Endothelial cell of umbilical vein (primary cell): ENCODE measurements around the gene KAT7. TPM values are rescaled to one million over a fixed set of nuclear protein-coding genes. Genes with fewer than 3 reads are reported as not detected.

ENCODE experiments used
- BruUV-seq: library from RNA; stranded (reverse); fragments of 400-500 nt; replicated peaks from 2 replicates; lab custom pipeline; 2021; lab: Mats Ljungman, UMichigan
- CTCF ChIA-PET: fragments of 300-600, 350-600 bp; sonication (Branson Sonifier 250); formaldehyde crosslinking; loops from one replicate; lab custom pipeline; 2021; ENCODE audit warnings: antibody characterized with exemption, inconsistent platforms; lab: Charles Lee
- POLR2A ChIA-PET: fragments of 300-600, 350-600 bp; sonication (Branson Sonifier 250); formaldehyde crosslinking; loops from one replicate; lab custom pipeline; 2021; ENCODE audit warnings: antibody characterized with exemption, inconsistent platforms; lab: Charles Lee
- DNase-seq: peaks from one replicate; pipeline ENCODE4 v3.0.0-alpha.2; 2011; ENCODE audit warnings: low read depth, low spot score
- FAIRE-seq: peaks from 2 replicates; lab custom pipeline; 2011; peaks lifted over from hg19 to GRCh38; lab: Jason Lieb, UNC
- H2AFZ ChIP-seq: 2 replicates; pipeline ENCODE4 v1.6.0; 2012; ENCODE audit warnings: low read depth, low read length, control low read depth, inconsistent platforms
- H3K27ac ChIP-seq: 2 replicates; pipeline ENCODE4 v1.5.1; 2011; ENCODE audit warnings: low read depth, mild to moderate bottlenecking, control low read depth, low read length, moderate library complexity; ENCODE audit not compliant: insufficient read depth
- H3K27me3 ChIP-seq, 2 experiments: 2 replicates each; pipeline versions ENCODE4 v1.6.0 to v1.6.1; 2011; ENCODE audit warnings: low read length in 2 of 2, mixed read lengths in 1 of 2; ENCODE audit not compliant: control insufficient read depth in 2 of 2, insufficient read depth in 2 of 2
- H3K36me3 ChIP-seq, 2 experiments: 2 replicates in 1 of 2; 3 replicates in 1 of 2; pipeline ENCODE4 v1.5.1; 2011; ENCODE audit warnings: low read length in 2 of 2, mild to moderate bottlenecking in 1 of 2, moderate library complexity in 1 of 2; ENCODE audit not compliant: control insufficient read depth in 2 of 2, insufficient read depth in 2 of 2; ENCODE audit errors: extremely low read depth in 1 of 2
- H3K4me1 ChIP-seq: 3 replicates; pipeline ENCODE4 v1.5.1; 2011; ENCODE audit warnings: mild to moderate bottlenecking, low read length; ENCODE audit not compliant: control insufficient read depth, insufficient read depth; ENCODE audit errors: extremely low read depth
- H3K4me2 ChIP-seq: 2 replicates; pipeline ENCODE4 v1.6.1; 2011; ENCODE audit warnings: low read length, control low read depth, mixed read lengths; ENCODE audit not compliant: insufficient read depth
- H3K4me3 ChIP-seq, 3 experiments: fragments of 200-600 bp in 1 of 3; sonication (generic), shearing (Covaris generic) in 1 of 3; replicated peaks in 1 of 3; 2 replicates each; pipeline ENCODE4 v1.5.1; 2011 to 2016; ENCODE audit warnings: control low read depth in 3 of 3, low read length in 3 of 3, mild to moderate bottlenecking in 2 of 3, inconsistent platforms in 1 of 3, low read depth in 1 of 3, moderate library complexity in 1 of 3; ENCODE audit not compliant: insufficient read depth in 1 of 3
- H3K79me2 ChIP-seq: 2 replicates; pipeline ENCODE4 v1.6.0; 2012; ENCODE audit warnings: low read length, inconsistent platforms; ENCODE audit not compliant: control insufficient read depth, insufficient read depth
- H3K9ac ChIP-seq: replicated peaks from 2 replicates; pipeline ENCODE3; 2011; ENCODE audit warnings: low read length, control low read depth; ENCODE audit not compliant: insufficient read depth; ENCODE audit errors: extremely low read depth
- H3K9me1 ChIP-seq: replicated peaks from 3 replicates; pipeline ENCODE4 v1.6.0; 2011; ENCODE audit warnings: mild to moderate bottlenecking, low read length; ENCODE audit not compliant: control insufficient read depth, insufficient read depth; ENCODE audit errors: extremely low read depth
- H3K9me3 ChIP-seq: replicated peaks from 2 replicates; pipeline ENCODE4 v1.5.1; 2012; ENCODE audit warnings: low read length, inconsistent platforms; ENCODE audit not compliant: control insufficient read depth, insufficient read depth
- H4K20me1 ChIP-seq: replicated peaks from 2 replicates; pipeline ENCODE3; 2011; ENCODE audit warnings: mild to moderate bottlenecking, low read length; ENCODE audit not compliant: control insufficient read depth, insufficient read depth; ENCODE audit errors: extremely low read depth
- EZH2 ChIP-seq: IDR thresholded peaks from 2 replicates; pipeline ENCODE4 v1.6.1; 2012; ENCODE audit warnings: borderline replicate concordance, low read depth, mild to moderate bottlenecking, moderate library complexity, low read length, inconsistent platforms; ENCODE audit not compliant: severe bottlenecking
- FOS ChIP-seq: IDR thresholded peaks from 2 replicates; pipeline ENCODE4 v1.6.1; 2011; ENCODE audit warnings: mild to moderate bottlenecking, low read length, moderate library complexity, borderline replicate concordance; ENCODE audit not compliant: insufficient read depth
- GATA2 ChIP-seq: IDR thresholded peaks from 2 replicates; pipeline ENCODE4 v1.7.0; 2011; ENCODE audit warnings: low read depth, mild to moderate bottlenecking, moderate library complexity, mixed read lengths, low read length; ENCODE audit not compliant: insufficient read length, insufficient read depth
- JUN ChIP-seq: IDR thresholded peaks from 2 replicates; pipeline ENCODE4 v1.6.1; 2011; ENCODE audit warnings: borderline replicate concordance, low read depth; ENCODE audit not compliant: insufficient read length, insufficient read depth
- MYC ChIP-seq: IDR thresholded peaks from one replicate; pipeline ENCODE4 v1.6.1; 2011; ENCODE audit warnings: mild to moderate bottlenecking, low read depth, low read length
- POLR2A ChIP-seq: IDR thresholded peaks from 2 replicates; pipeline ENCODE4 v1.6.1; 2012; ENCODE audit warnings: low read depth, mild to moderate bottlenecking, control low read depth, low read length
- POLR2AphosphoS5 ChIP-seq: IDR thresholded peaks from 2 replicates; pipeline ENCODE4 v1.6.1; 2012; ENCODE audit warnings: low read depth, mild to moderate bottlenecking, control low read depth, low read length, moderate library complexity; ENCODE audit not compliant: insufficient read depth
- dilution Hi-C: fragments of 300-500 bp; cut with MboI; formaldehyde crosslinking; loops from one replicate; pipeline ENCODE4 v1.15.0; 2019; ENCODE audit warnings: low sequenced_read_pairs; ENCODE audit not compliant: extremely low pct_ligation_motif_present
- intact Hi-C: fragments of 100-400 bp; cut with micrococcal nuclease; formaldehyde crosslinking; loops from one replicate; pipeline ENCODE4 v1.10.0; 2022
- polyA plus RNA-seq, 4 experiments: library from polyadenylated mRNA; depleted of rRNA in 3 of 4; stranded (reverse) in 3 of 4; unstranded in 1 of 4; fragments of >200 nt; gene quantifications; 2 replicates each; pipeline versions ENCODE4 v1.2.1 to v1.2.3, GENCODE V29; 2011 to 2012; ENCODE audit warnings: missing spikeins in 1 of 4
- total RNA-seq: library from RNA; stranded (reverse); gene quantifications from 2 replicates; pipeline ENCODE4 v1.2.3, GENCODE V29; 2021
- TF ChIP-seq, protein P1 (sequence below), 2 donors: IDR thresholded peaks; 1 replicate in 1 of 2; 2 replicates in 1 of 2; pipeline ENCODE4 v1.5.1; 2011; ENCODE audit warnings: low read length in 2 of 2, mild to moderate bottlenecking in 2 of 2, moderate library complexity in 2 of 2, control low read depth in 1 of 2, inconsistent platforms in 1 of 2, low read depth in 1 of 2; ENCODE audit not compliant: insufficient read depth in 1 of 2; ENCODE audit errors: extremely low read depth in 1 of 2
- TF ChIP-seq, protein P2 (sequence below): IDR thresholded peaks from 2 replicates; pipeline ENCODE4 v1.6.1; 2011; ENCODE audit not compliant: insufficient read depth, insufficient read length

The KAT7 gene
- total and polyA plus RNA-seq, 2 donors (not counting 3 experiments of a cell fraction or from before 2014, with no cell fraction given) = 44.5 to 66.2 TPM

DNA sequence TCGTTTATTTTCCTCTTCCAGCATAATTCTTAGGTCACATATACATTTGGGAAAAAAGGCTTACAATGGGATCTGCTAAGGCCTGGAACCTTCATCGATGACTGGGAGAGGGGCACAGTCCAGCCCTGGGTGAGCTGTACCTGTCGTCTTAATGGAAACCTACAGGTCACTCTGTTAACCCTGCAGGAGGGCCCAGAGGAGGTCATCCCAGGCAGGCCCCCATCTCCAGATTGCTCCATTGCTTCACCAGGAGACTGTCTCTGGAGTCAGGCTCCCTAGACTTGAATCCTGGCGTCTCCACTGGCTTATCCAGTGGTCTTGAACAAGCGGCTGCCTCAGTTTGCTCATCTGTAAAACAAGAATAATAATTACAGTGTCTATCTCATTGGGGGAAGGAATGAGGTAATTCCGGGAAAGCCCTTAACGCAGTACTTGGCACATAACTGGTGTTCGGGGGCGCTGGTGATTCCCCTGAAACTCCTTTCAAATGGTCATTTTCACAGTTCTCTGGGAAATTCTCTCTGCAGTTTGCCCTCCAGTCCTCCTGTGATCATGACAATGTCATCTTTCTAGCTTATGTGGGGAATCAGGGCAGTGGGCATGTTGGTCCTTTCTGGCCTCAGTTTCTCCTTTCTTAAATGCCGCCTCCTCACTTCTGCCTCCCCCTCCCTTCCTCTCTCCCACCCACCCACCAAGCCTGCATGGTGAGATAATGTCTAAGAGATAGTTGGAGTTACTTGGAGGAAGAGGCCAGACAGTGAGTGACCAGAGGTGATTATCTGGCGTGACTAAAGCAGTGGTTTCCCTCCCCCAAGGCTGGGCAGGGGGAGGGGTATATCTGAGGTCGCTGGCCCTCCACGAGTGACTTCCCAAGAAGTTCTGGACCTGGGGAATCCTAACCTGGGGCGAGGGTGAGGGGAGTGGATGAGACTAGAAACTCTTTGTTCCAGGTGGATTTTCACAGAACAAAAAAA is 90.7 kb downstream of the KAT7 start:
- no peaks in the 10 kb centered on the region for H4K20me1 ChIP-seq
- no peak overlapping the region for H2AFZ ChIP-seq
- H3K27me3 ChIP-seq = peaks cover 19 to 23% of the 10 kb centered on the region in 2 experiments
- FAIRE-seq = no peak
- no peaks in the 10 kb centered on the region for H3K9me3 ChIP-seq
- no peak for TF ChIP-seq POLR2AphosphoS5
- TF ChIP-seq EZH2 = no peak
- no peak for TF ChIP-seq JUN
- no peak for TF ChIP-seq GATA2
- TF ChIP-seq, protein P1, sequence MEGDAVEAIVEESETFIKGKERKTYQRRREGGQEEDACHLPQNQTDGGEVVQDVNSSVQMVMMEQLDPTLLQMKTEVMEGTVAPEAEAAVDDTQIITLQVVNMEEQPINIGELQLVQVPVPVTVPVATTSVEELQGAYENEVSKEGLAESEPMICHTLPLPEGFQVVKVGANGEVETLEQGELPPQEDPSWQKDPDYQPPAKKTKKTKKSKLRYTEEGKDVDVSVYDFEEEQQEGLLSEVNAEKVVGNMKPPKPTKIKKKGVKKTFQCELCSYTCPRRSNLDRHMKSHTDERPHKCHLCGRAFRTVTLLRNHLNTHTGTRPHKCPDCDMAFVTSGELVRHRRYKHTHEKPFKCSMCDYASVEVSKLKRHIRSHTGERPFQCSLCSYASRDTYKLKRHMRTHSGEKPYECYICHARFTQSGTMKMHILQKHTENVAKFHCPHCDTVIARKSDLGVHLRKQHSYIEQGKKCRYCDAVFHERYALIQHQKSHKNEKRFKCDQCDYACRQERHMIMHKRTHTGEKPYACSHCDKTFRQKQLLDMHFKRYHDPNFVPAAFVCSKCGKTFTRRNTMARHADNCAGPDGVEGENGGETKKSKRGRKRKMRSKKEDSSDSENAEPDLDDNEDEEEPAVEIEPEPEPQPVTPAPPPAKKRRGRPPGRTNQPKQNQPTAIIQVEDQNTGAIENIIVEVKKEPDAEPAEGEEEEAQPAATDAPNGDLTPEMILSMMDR (IDR thresholded peaks at IDR 0.05; ENCODE audit: extremely low read depth in 1 of 2, insufficient read depth in 1 of 2, low read depth in 1 of 2, low read length in 2 of 2) = no peak
- no peak for TF ChIP-seq POLR2A
- TF ChIP-seq FOS = no peak
- TF ChIP-seq MYC = no peak
- TF ChIP-seq, protein P2, sequence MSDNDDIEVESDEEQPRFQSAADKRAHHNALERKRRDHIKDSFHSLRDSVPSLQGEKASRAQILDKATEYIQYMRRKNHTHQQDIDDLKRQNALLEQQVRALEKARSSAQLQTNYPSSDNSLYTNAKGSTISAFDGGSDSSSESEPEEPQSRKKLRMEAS = no peak
- intact Hi-C loops (no loop called here), dilution Hi-C loops (no loop called here)
- H3K4me2 ChIP-seq = no peak overlapping the region
- ChIA-PET CTCF (interaction anchor here (1.1 to 26.9 kb wide), 4 partner anchors 18 to 118 kb away, joined by 3 to 590 read pairs (median 13); partner anchors contain the start of gene DLX3), POLR2A (no interaction called here)
- no peak overlapping the region for H3K27ac ChIP-seq
- no peak overlapping the region for H3K4me3 ChIP-seq
- H3K4me1 ChIP-seq = no peaks in the 10 kb centered on the region
- no peaks in the 10 kb centered on the region for H3K36me3 ChIP-seq
- H3K9me1 ChIP-seq = no peaks in the 10 kb centered on the region
- no peaks in the 10 kb centered on the region for H3K79me2 ChIP-seq
- no peak for DNase-seq
- BruUV-seq = no TSS peak
- no peak overlapping the region for H3K9ac ChIP-seq
